Measurements from ENCODE around the gene RAD21L1.

GRCh38 chr20:1263853-1264252, 38.0 kb downstream of the RAD21L1 start:
- TF ChIP-seq CREB1 (IDR thresholded peaks at IDR 0.05; ENCODE audit: low read depth) (no peak), EP300 (IDR thresholded peaks at IDR 0.05; ENCODE audit: borderline replicate concordance) (no peak), RAD21 (IDR thresholded peaks at IDR 0.05; ENCODE audit: low read depth) (no peak), ZBTB7A (IDR thresholded peaks at IDR 0.05; ENCODE audit: low read depth) (no peak)
- TF ChIP-seq, protein P1, sequence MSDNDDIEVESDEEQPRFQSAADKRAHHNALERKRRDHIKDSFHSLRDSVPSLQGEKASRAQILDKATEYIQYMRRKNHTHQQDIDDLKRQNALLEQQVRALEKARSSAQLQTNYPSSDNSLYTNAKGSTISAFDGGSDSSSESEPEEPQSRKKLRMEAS (IDR thresholded peaks at IDR 0.05): no peak

Measured in Ishikawa (cell line).